NCI-H2081 treated with DMSO at 0.1 percent for 48 hours (cell line): ENCODE data around the gene SLF2.
A peak's percentile ranks its signal among the peaks of the same experiment; 100 is the strongest.

Experiments
- DNase-seq: peaks from one replicate; lab custom pipeline; 2025; lab: John Stamatoyannopoulos, UW

Gene SLF2

GRCh38 chr10:101000127-101000914 is 87.6 kb downstream of the SLF2 start:
- DNase-seq: no peak

GRCh38 chr10:101000915-101001658 is 88.3 kb downstream of the SLF2 start:
- DNase-seq: no peak

- no peak for DNase-seq
These were observed 88.9 kb downstream of the SLF2 start for GRCh38 chr10:101001659-101002035.

GRCh38 chr10:101002456-101002855 is 89.7 kb downstream of the SLF2 start:
- no peak for DNase-seq

- DNase-seq: no peak
These were observed 91.0 kb downstream of the SLF2 start for GRCh38 chr10:101003639-101004206.

GRCh38 chr10:101005361-101005760 is 92.6 kb downstream of the SLF2 start:
- no peak for DNase-seq

- DNase-seq: no peak
These were observed 93.3 kb downstream of the SLF2 start for GRCh38 chr10:101005869-101006567.

- no peak for DNase-seq
These were observed 93.9 kb downstream of the SLF2 start for GRCh38 chr10:101006593-101007098.

- no peak for DNase-seq
These were observed 94.4 kb downstream of the SLF2 start for GRCh38 chr10:101007099-101007711.

- DNase-seq: no peak
These were observed 95.4 kb downstream of the SLF2 start for GRCh38 chr10:101007915-101008822.

GRCh38 chr10:101008823-101009423 is 96.2 kb downstream of the SLF2 start:
- no peak for DNase-seq

- DNase-seq: no peak
These were observed 97.6 kb downstream of the SLF2 start for GRCh38 chr10:101010329-101010728.

GRCh38 chr10:101011517-101012423 is 99.0 kb downstream of the SLF2 start:
- DNase-seq: no peak

GRCh38 chr10:101012525-101013364 is 100.0 kb downstream of the SLF2 start:
- peak; percentile 2 for DNase-seq

GRCh38 chr10:101013365-101013825 is 100.6 kb downstream of the SLF2 start:
- DNase-seq: no peak

- peak; percentile 0 for DNase-seq
These were observed 101.6 kb downstream of the SLF2 start for GRCh38 chr10:101014230-101014884.
